Large intestine (tissue), 1 donor: ENCODE measurements around the gene DDOST. TPM values are rescaled to one million over a fixed set of nuclear protein-coding genes. Genes with fewer than 3 reads are reported as not detected.

Source experiments
- polyA plus RNA-seq: library from polyadenylated mRNA; unstranded; fragments of 120-200 nt; gene quantifications from one replicate; pipeline ENCODE4 v1.2.1, GENCODE V29; 2013

DDOST gene
- polyA plus RNA-seq, 1 donor: 201 TPM

Other genes starting within 250 kb of the DDOST start
- gene CAMK2N1, start 175.2 kb downstream of the DDOST start, polyA plus RNA-seq: 194 TPM
- gene MUL1, start 153.2 kb downstream of the DDOST start, polyA plus RNA-seq: 22.9 TPM
- 0.31 TPM for gene FAM43B, start 108.8 kb downstream of the DDOST start, polyA plus RNA-seq
- 0.64 TPM for gene CDA, start 72.3 kb downstream of the DDOST start, polyA plus RNA-seq
- gene PINK1, start 27.9 kb downstream of the DDOST start, polyA plus RNA-seq: 36.3 TPM
- 1.2 TPM for gene KIF17, start 56.6 kb upstream of the DDOST start, polyA plus RNA-seq
- 0.22 TPM for gene SH2D5, start 71.3 kb upstream of the DDOST start, polyA plus RNA-seq
- 247 TPM for gene HP1BP3, start 125.9 kb upstream of the DDOST start, polyA plus RNA-seq